ENCODE data around the gene MTX2. TPM values are rescaled to one million over a fixed set of nuclear protein-coding genes. Genes with fewer than 3 reads are reported as not detected.
"Not testable (repeated sequence)": the region's sequence is repeated elsewhere in the genome, so short reads cannot be mapped to it uniquely, and the experiment has no call there.

MTX2 gene
- polyA plus RNA-seq, 2 donors, result 43.1 to 45.4 TPM

- H3K36me3 ChIP-seq (ENCODE audit: control insufficient read depth in 2 of 2, insufficient read depth in 2 of 2, low read length in 1 of 2), result no peaks in the 10 kb centered on the region
- no peak overlapping the region for H3K4me3 ChIP-seq (ENCODE audit: low read depth in 1 of 2, low read length in 2 of 2)
- H3K9me3 ChIP-seq (ENCODE audit: control insufficient read depth in 2 of 2, insufficient read depth in 1 of 2, low read depth in 1 of 2, low read length in 1 of 2), result no peaks in the 10 kb centered on the region
- WGBS, 2 donors, result 74 to 80% methylated on average over 1 of the region's 1 CpG
- H3K27ac ChIP-seq (ENCODE audit: low read depth in 2 of 2, low read length in 1 of 2), result no peak overlapping the region
- no peaks in the 10 kb centered on the region for H3K4me1 ChIP-seq (ENCODE audit: control insufficient read depth in 2 of 2, insufficient read depth in 2 of 2, low read length in 1 of 2)
- no peaks in the 10 kb centered on the region for H3K27me3 ChIP-seq (ENCODE audit: control insufficient read depth in 1 of 2, insufficient read depth in 2 of 2, low read length in 2 of 2)
Measured at GRCh38 chr2:176283291-176284068, 14.2 kb downstream of the MTX2 start.

GRCh38 chr2:176284461-176285049 lies 15.3 kb downstream of the MTX2 start:
- no peaks in the 10 kb centered on the region for H3K36me3 ChIP-seq (ENCODE audit: control insufficient read depth in 2 of 2, insufficient read depth in 2 of 2, low read length in 1 of 2)
- no peak overlapping the region for H3K4me3 ChIP-seq (ENCODE audit: low read depth in 1 of 2, low read length in 2 of 2)
- H3K27me3 ChIP-seq (ENCODE audit: control insufficient read depth in 1 of 2, insufficient read depth in 2 of 2, low read length in 2 of 2), result no peaks in the 10 kb centered on the region
- 53 to 65% methylated on average over 1 of the region's 1 CpG for WGBS, 2 donors
- H3K4me1 ChIP-seq (ENCODE audit: control insufficient read depth in 2 of 2, insufficient read depth in 2 of 2, low read length in 1 of 2), result no peaks in the 10 kb centered on the region
- H3K27ac ChIP-seq (ENCODE audit: low read depth in 2 of 2, low read length in 1 of 2), result no peak overlapping the region
- no peaks in the 10 kb centered on the region for H3K9me3 ChIP-seq (ENCODE audit: control insufficient read depth in 2 of 2, insufficient read depth in 1 of 2, low read depth in 1 of 2, low read length in 1 of 2)

GRCh38 chr2:176285321-176285720 lies 16.1 kb downstream of the MTX2 start:
- Histone ChIP-seq H3K27me3 (ENCODE audit: control insufficient read depth in 1 of 2, insufficient read depth in 2 of 2, low read length in 2 of 2) (no peaks in the 10 kb centered on the region), H3K9me3 (ENCODE audit: control insufficient read depth in 2 of 2, insufficient read depth in 1 of 2, low read depth in 1 of 2, low read length in 1 of 2) (no peaks in the 10 kb centered on the region), H3K27ac (ENCODE audit: low read depth in 2 of 2, low read length in 1 of 2) (no peak overlapping the region), H3K36me3 (ENCODE audit: control insufficient read depth in 2 of 2, insufficient read depth in 2 of 2, low read length in 1 of 2) (no peaks in the 10 kb centered on the region), H3K4me3 (ENCODE audit: low read depth in 1 of 2, low read length in 2 of 2) (no peak overlapping the region), H3K4me1 (ENCODE audit: control insufficient read depth in 2 of 2, insufficient read depth in 2 of 2, low read length in 1 of 2) (no peaks in the 10 kb centered on the region)

- Histone ChIP-seq H3K4me1 (ENCODE audit: control insufficient read depth in 2 of 2, insufficient read depth in 2 of 2, low read length in 1 of 2) (no peaks in the 10 kb centered on the region), H3K9me3 (ENCODE audit: control insufficient read depth in 2 of 2, insufficient read depth in 1 of 2, low read depth in 1 of 2, low read length in 1 of 2) (no peaks in the 10 kb centered on the region), H3K27me3 (ENCODE audit: control insufficient read depth in 1 of 2, insufficient read depth in 2 of 2, low read length in 2 of 2) (no peaks in the 10 kb centered on the region), H3K36me3 (ENCODE audit: control insufficient read depth in 2 of 2, insufficient read depth in 2 of 2, low read length in 1 of 2) (no peaks in the 10 kb centered on the region), H3K4me3 (ENCODE audit: low read depth in 1 of 2, low read length in 2 of 2) (no peak overlapping the region), H3K27ac (ENCODE audit: low read depth in 2 of 2, low read length in 1 of 2) (no peak overlapping the region)
- WGBS, 2 donors, result 87 to 91% methylated on average over 4 of the region's 4 CpGs
Measured at GRCh38 chr2:176291335-176291734, 22.1 kb downstream of the MTX2 start.

GRCh38 chr2:176291809-176292283 lies 22.6 kb downstream of the MTX2 start:
- Histone ChIP-seq H3K27me3 (ENCODE audit: control insufficient read depth in 1 of 2, insufficient read depth in 2 of 2, low read length in 2 of 2) (no peaks in the 10 kb centered on the region), H3K36me3 (ENCODE audit: control insufficient read depth in 2 of 2, insufficient read depth in 2 of 2, low read length in 1 of 2) (no peaks in the 10 kb centered on the region), H3K4me3 (ENCODE audit: low read depth in 1 of 2, low read length in 2 of 2) (no peak overlapping the region), H3K27ac (ENCODE audit: low read depth in 2 of 2, low read length in 1 of 2) (no peak overlapping the region), H3K9me3 (ENCODE audit: control insufficient read depth in 2 of 2, insufficient read depth in 1 of 2, low read depth in 1 of 2, low read length in 1 of 2) (no peaks in the 10 kb centered on the region), H3K4me1 (ENCODE audit: control insufficient read depth in 2 of 2, insufficient read depth in 2 of 2, low read length in 1 of 2) (no peaks in the 10 kb centered on the region)

- H3K36me3 ChIP-seq (ENCODE audit: control insufficient read depth in 2 of 2, insufficient read depth in 2 of 2, low read length in 1 of 2), result no peaks in the 10 kb centered on the region
- H3K4me1 ChIP-seq (ENCODE audit: control insufficient read depth in 2 of 2, insufficient read depth in 2 of 2, low read length in 1 of 2), result no peaks in the 10 kb centered on the region
- no peak overlapping the region for H3K27ac ChIP-seq (ENCODE audit: low read depth in 2 of 2, low read length in 1 of 2)
- no peaks in the 10 kb centered on the region for H3K9me3 ChIP-seq (ENCODE audit: control insufficient read depth in 2 of 2, insufficient read depth in 1 of 2, low read depth in 1 of 2, low read length in 1 of 2)
- WGBS, 2 donors, result 96 to 98% methylated on average over 2 of the region's 2 CpGs
- H3K27me3 ChIP-seq (ENCODE audit: control insufficient read depth in 1 of 2, insufficient read depth in 2 of 2, low read length in 2 of 2), result no peaks in the 10 kb centered on the region
- H3K4me3 ChIP-seq (ENCODE audit: low read depth in 1 of 2, low read length in 2 of 2), result no peak overlapping the region
Measured at GRCh38 chr2:176292608-176293007, 23.4 kb downstream of the MTX2 start.

GRCh38 chr2:176293334-176293733 lies 24.1 kb downstream of the MTX2 start:
- Histone ChIP-seq H3K4me1 (ENCODE audit: control insufficient read depth in 2 of 2, insufficient read depth in 2 of 2, low read length in 1 of 2) (no peaks in the 10 kb centered on the region), H3K9me3 (ENCODE audit: control insufficient read depth in 2 of 2, insufficient read depth in 1 of 2, low read depth in 1 of 2, low read length in 1 of 2) (no peaks in the 10 kb centered on the region), H3K4me3 (ENCODE audit: low read depth in 1 of 2, low read length in 2 of 2) (no peak overlapping the region), H3K27me3 (ENCODE audit: control insufficient read depth in 1 of 2, insufficient read depth in 2 of 2, low read length in 2 of 2) (no peaks in the 10 kb centered on the region), H3K27ac (ENCODE audit: low read depth in 2 of 2, low read length in 1 of 2) (no peak overlapping the region), H3K36me3 (ENCODE audit: control insufficient read depth in 2 of 2, insufficient read depth in 2 of 2, low read length in 1 of 2) (no peaks in the 10 kb centered on the region)
- 68 to 75% methylated on average over 3 of the region's 3 CpGs for WGBS, 2 donors

- Histone ChIP-seq H3K4me3 (ENCODE audit: low read depth in 1 of 2, low read length in 2 of 2) (no peak overlapping the region), H3K27me3 (ENCODE audit: control insufficient read depth in 1 of 2, insufficient read depth in 2 of 2, low read length in 2 of 2) (no peaks in the 10 kb centered on the region), H3K4me1 (ENCODE audit: control insufficient read depth in 2 of 2, insufficient read depth in 2 of 2, low read length in 1 of 2) (no peaks in the 10 kb centered on the region), H3K9me3 (ENCODE audit: control insufficient read depth in 2 of 2, insufficient read depth in 1 of 2, low read depth in 1 of 2, low read length in 1 of 2) (no peaks in the 10 kb centered on the region), H3K36me3 (ENCODE audit: control insufficient read depth in 2 of 2, insufficient read depth in 2 of 2, low read length in 1 of 2) (no peaks in the 10 kb centered on the region), H3K27ac (ENCODE audit: low read depth in 2 of 2, low read length in 1 of 2) (no peak overlapping the region)
- WGBS, 2 donors, result 77 to 85% methylated on average over 3 of the region's 3 CpGs
Measured at GRCh38 chr2:176297067-176297466, 27.8 kb downstream of the MTX2 start.

GRCh38 chr2:176297737-176298136 lies 28.5 kb downstream of the MTX2 start:
- H3K27ac ChIP-seq (ENCODE audit: low read depth in 2 of 2, low read length in 1 of 2), result no peak overlapping the region
- H3K4me3 ChIP-seq (ENCODE audit: low read depth in 1 of 2, low read length in 2 of 2), result no peak overlapping the region
- H3K9me3 ChIP-seq (ENCODE audit: control insufficient read depth in 2 of 2, insufficient read depth in 1 of 2, low read depth in 1 of 2, low read length in 1 of 2), result no peaks in the 10 kb centered on the region
- no peaks in the 10 kb centered on the region for H3K4me1 ChIP-seq (ENCODE audit: control insufficient read depth in 2 of 2, insufficient read depth in 2 of 2, low read length in 1 of 2)
- no peaks in the 10 kb centered on the region for H3K27me3 ChIP-seq (ENCODE audit: control insufficient read depth in 1 of 2, insufficient read depth in 2 of 2, low read length in 2 of 2)
- no peaks in the 10 kb centered on the region for H3K36me3 ChIP-seq (ENCODE audit: control insufficient read depth in 2 of 2, insufficient read depth in 2 of 2, low read length in 1 of 2)
- WGBS, 2 donors, result 98 to 99% methylated on average over 1 of the region's 1 CpG

- H3K36me3 ChIP-seq (ENCODE audit: control insufficient read depth in 2 of 2, insufficient read depth in 2 of 2, low read length in 1 of 2); H3K9me3 ChIP-seq (ENCODE audit: control insufficient read depth in 2 of 2, insufficient read depth in 1 of 2, low read depth in 1 of 2, low read length in 1 of 2); H3K4me1 ChIP-seq (ENCODE audit: control insufficient read depth in 2 of 2, insufficient read depth in 2 of 2, low read length in 1 of 2); H3K27ac ChIP-seq (ENCODE audit: low read depth in 2 of 2, low read length in 1 of 2); H3K27me3 ChIP-seq (ENCODE audit: control insufficient read depth in 1 of 2, insufficient read depth in 2 of 2, low read length in 2 of 2); H3K4me3 ChIP-seq (ENCODE audit: low read depth in 1 of 2, low read length in 2 of 2): not testable (repeated sequence)
- 100% methylated on average over 1 of the region's 1 CpG for WGBS, 2 donors
Measured at GRCh38 chr2:176306020-176306419, 36.8 kb downstream of the MTX2 start.
